Stimulated activated CD8-positive, alpha-beta memory T cell treated with anti-CD3 and anti-CD28 coated beads, Interleukin-4, amount 100 ng/mL, for 1 hour (primary cell): ENCODE measurements around the gene RBMS3.

ENCODE experiments used
- DNase-seq, 2 donors: peaks; one replicate each; pipeline ENCODE4 v3.0.0-alpha.2; 2020; ENCODE audit warnings: low read depth in 2 of 2, low spot score in 1 of 2

Gene RBMS3

GRCh38 chr3:29559741-29560465 lies 279.0 kb downstream of the RBMS3 start:
- DNase-seq: no peak

GRCh38 chr3:29561651-29562149 lies 280.8 kb downstream of the RBMS3 start:
- no peak for DNase-seq

- DNase-seq: no peak
Measured at GRCh38 chr3:29565236-29565635, 284.4 kb downstream of the RBMS3 start.

GRCh38 chr3:29567501-29567900 lies 286.6 kb downstream of the RBMS3 start:
- DNase-seq: no peak

GRCh38 chr3:29568355-29568754 lies 287.5 kb downstream of the RBMS3 start:
- no peak for DNase-seq

- no peak for DNase-seq
Measured at GRCh38 chr3:29576181-29576580, 295.3 kb downstream of the RBMS3 start.

GRCh38 chr3:29576675-29577074 lies 295.8 kb downstream of the RBMS3 start:
- DNase-seq: no peak

GRCh38 chr3:29577250-29577649 lies 296.4 kb downstream of the RBMS3 start:
- DNase-seq: no peak

GRCh38 chr3:29581311-29581710 lies 300.4 kb downstream of the RBMS3 start:
- DNase-seq: no peak

- DNase-seq: no peak
Measured at GRCh38 chr3:29582273-29582672, 301.4 kb downstream of the RBMS3 start.

GRCh38 chr3:29583861-29584260 lies 303.0 kb downstream of the RBMS3 start:
- DNase-seq: no peak

GRCh38 chr3:29585368-29585767 lies 304.5 kb downstream of the RBMS3 start:
- no peak for DNase-seq

- no peak for DNase-seq
Measured at GRCh38 chr3:29587340-29587739, 306.5 kb downstream of the RBMS3 start.

GRCh38 chr3:29590012-29590411 lies 309.1 kb downstream of the RBMS3 start:
- no peak for DNase-seq

- no peak for DNase-seq
Measured at GRCh38 chr3:29590461-29590860, 309.6 kb downstream of the RBMS3 start.

- DNase-seq: no peak
Measured at GRCh38 chr3:29591579-29591978, 310.7 kb downstream of the RBMS3 start.

GRCh38 chr3:29593802-29594201 lies 312.9 kb downstream of the RBMS3 start:
- DNase-seq: no peak

GRCh38 chr3:29594261-29594660 lies 313.4 kb downstream of the RBMS3 start:
- no peak for DNase-seq

- no peak for DNase-seq
Measured at GRCh38 chr3:29597376-29598008, 316.6 kb downstream of the RBMS3 start.

- no peak for DNase-seq
Measured at GRCh38 chr3:29601861-29602585, 321.2 kb downstream of the RBMS3 start.

GRCh38 chr3:29605845-29606244 lies 325.0 kb downstream of the RBMS3 start:
- DNase-seq: no peak

- no peak for DNase-seq
Measured at GRCh38 chr3:29606416-29606815, 325.5 kb downstream of the RBMS3 start.
